Endothelial cell of umbilical vein (primary cell): Measurements from ENCODE around the gene RABGAP1. TPM values are rescaled to one million over a fixed set of nuclear protein-coding genes. Genes with fewer than 3 reads are reported as not detected.

ENCODE experiments used
- BruUV-seq: library from RNA; stranded (reverse); fragments of 400-500 nt; replicated peaks from 2 replicates; lab custom pipeline; 2021; lab: Mats Ljungman, UMichigan
- CTCF ChIA-PET: fragments of 300-600, 350-600 bp; sonication (Branson Sonifier 250); formaldehyde crosslinking; loops from one replicate; lab custom pipeline; 2021; ENCODE audit warnings: antibody characterized with exemption, inconsistent platforms; lab: Charles Lee
- POLR2A ChIA-PET: fragments of 300-600, 350-600 bp; sonication (Branson Sonifier 250); formaldehyde crosslinking; loops from one replicate; lab custom pipeline; 2021; ENCODE audit warnings: antibody characterized with exemption, inconsistent platforms; lab: Charles Lee
- DNase-seq: peaks from one replicate; pipeline ENCODE4 v3.0.0-alpha.2; 2011; ENCODE audit warnings: low read depth, low spot score
- FAIRE-seq: peaks from 2 replicates; lab custom pipeline; 2011; peaks lifted over from hg19 to GRCh38; lab: Jason Lieb, UNC
- H2AFZ ChIP-seq: 2 replicates; pipeline ENCODE4 v1.6.0; 2012; ENCODE audit warnings: low read depth, low read length, control low read depth, inconsistent platforms
- H3K27ac ChIP-seq: 2 replicates; pipeline ENCODE4 v1.5.1; 2011; ENCODE audit warnings: low read depth, mild to moderate bottlenecking, control low read depth, low read length, moderate library complexity; ENCODE audit not compliant: insufficient read depth
- H3K27me3 ChIP-seq, 2 experiments: 2 replicates each; pipeline versions ENCODE4 v1.6.0 to v1.6.1; 2011; ENCODE audit warnings: low read length in 2 of 2, mixed read lengths in 1 of 2; ENCODE audit not compliant: control insufficient read depth in 2 of 2, insufficient read depth in 2 of 2
- H3K36me3 ChIP-seq, 2 experiments: 2 replicates in 1 of 2; 3 replicates in 1 of 2; pipeline ENCODE4 v1.5.1; 2011; ENCODE audit warnings: low read length in 2 of 2, mild to moderate bottlenecking in 1 of 2, moderate library complexity in 1 of 2; ENCODE audit not compliant: control insufficient read depth in 2 of 2, insufficient read depth in 2 of 2; ENCODE audit errors: extremely low read depth in 1 of 2
- H3K4me1 ChIP-seq: 3 replicates; pipeline ENCODE4 v1.5.1; 2011; ENCODE audit warnings: mild to moderate bottlenecking, low read length; ENCODE audit not compliant: control insufficient read depth, insufficient read depth; ENCODE audit errors: extremely low read depth
- H3K4me2 ChIP-seq: 2 replicates; pipeline ENCODE4 v1.6.1; 2011; ENCODE audit warnings: low read length, control low read depth, mixed read lengths; ENCODE audit not compliant: insufficient read depth
- H3K4me3 ChIP-seq, 3 experiments: fragments of 200-600 bp in 1 of 3; sonication (generic), shearing (Covaris generic) in 1 of 3; replicated peaks in 1 of 3; 2 replicates each; pipeline ENCODE4 v1.5.1; 2011 to 2016; ENCODE audit warnings: control low read depth in 3 of 3, low read length in 3 of 3, mild to moderate bottlenecking in 2 of 3, inconsistent platforms in 1 of 3, low read depth in 1 of 3, moderate library complexity in 1 of 3; ENCODE audit not compliant: insufficient read depth in 1 of 3
- H3K79me2 ChIP-seq: 2 replicates; pipeline ENCODE4 v1.6.0; 2012; ENCODE audit warnings: low read length, inconsistent platforms; ENCODE audit not compliant: control insufficient read depth, insufficient read depth
- H3K9ac ChIP-seq: replicated peaks from 2 replicates; pipeline ENCODE3; 2011; ENCODE audit warnings: low read length, control low read depth; ENCODE audit not compliant: insufficient read depth; ENCODE audit errors: extremely low read depth
- H3K9me1 ChIP-seq: replicated peaks from 3 replicates; pipeline ENCODE4 v1.6.0; 2011; ENCODE audit warnings: mild to moderate bottlenecking, low read length; ENCODE audit not compliant: control insufficient read depth, insufficient read depth; ENCODE audit errors: extremely low read depth
- H3K9me3 ChIP-seq: replicated peaks from 2 replicates; pipeline ENCODE4 v1.5.1; 2012; ENCODE audit warnings: low read length, inconsistent platforms; ENCODE audit not compliant: control insufficient read depth, insufficient read depth
- H4K20me1 ChIP-seq: replicated peaks from 2 replicates; pipeline ENCODE3; 2011; ENCODE audit warnings: mild to moderate bottlenecking, low read length; ENCODE audit not compliant: control insufficient read depth, insufficient read depth; ENCODE audit errors: extremely low read depth
- EZH2 ChIP-seq: IDR thresholded peaks from 2 replicates; pipeline ENCODE4 v1.6.1; 2012; ENCODE audit warnings: borderline replicate concordance, low read depth, mild to moderate bottlenecking, moderate library complexity, low read length, inconsistent platforms; ENCODE audit not compliant: severe bottlenecking
- GATA2 ChIP-seq: IDR thresholded peaks from 2 replicates; pipeline ENCODE4 v1.7.0; 2011; ENCODE audit warnings: low read depth, mild to moderate bottlenecking, moderate library complexity, mixed read lengths, low read length; ENCODE audit not compliant: insufficient read length, insufficient read depth
- JUN ChIP-seq: IDR thresholded peaks from 2 replicates; pipeline ENCODE4 v1.6.1; 2011; ENCODE audit warnings: borderline replicate concordance, low read depth; ENCODE audit not compliant: insufficient read length, insufficient read depth
- MYC ChIP-seq: IDR thresholded peaks from one replicate; pipeline ENCODE4 v1.6.1; 2011; ENCODE audit warnings: mild to moderate bottlenecking, low read depth, low read length
- POLR2A ChIP-seq: IDR thresholded peaks from 2 replicates; pipeline ENCODE4 v1.6.1; 2012; ENCODE audit warnings: low read depth, mild to moderate bottlenecking, control low read depth, low read length
- POLR2AphosphoS5 ChIP-seq: IDR thresholded peaks from 2 replicates; pipeline ENCODE4 v1.6.1; 2012; ENCODE audit warnings: low read depth, mild to moderate bottlenecking, control low read depth, low read length, moderate library complexity; ENCODE audit not compliant: insufficient read depth
- dilution Hi-C: fragments of 300-500 bp; cut with MboI; formaldehyde crosslinking; loops from one replicate; pipeline ENCODE4 v1.15.0; 2019; ENCODE audit warnings: low sequenced_read_pairs; ENCODE audit not compliant: extremely low pct_ligation_motif_present
- intact Hi-C: fragments of 100-400 bp; cut with micrococcal nuclease; formaldehyde crosslinking; loops from one replicate; pipeline ENCODE4 v1.10.0; 2022
- polyA plus RNA-seq, 4 experiments: library from polyadenylated mRNA; depleted of rRNA in 3 of 4; stranded (reverse) in 3 of 4; unstranded in 1 of 4; fragments of >200 nt; gene quantifications; 2 replicates each; pipeline versions ENCODE4 v1.2.1 to v1.2.3, GENCODE V29; 2011 to 2012; ENCODE audit warnings: missing spikeins in 1 of 4
- total RNA-seq: library from RNA; stranded (reverse); gene quantifications from 2 replicates; pipeline ENCODE4 v1.2.3, GENCODE V29; 2021

The RABGAP1 gene
- total and polyA plus RNA-seq, 2 donors (not counting 3 experiments of a cell fraction or from before 2014, with no cell fraction given) = 19.0 to 53.6 TPM

DNA sequence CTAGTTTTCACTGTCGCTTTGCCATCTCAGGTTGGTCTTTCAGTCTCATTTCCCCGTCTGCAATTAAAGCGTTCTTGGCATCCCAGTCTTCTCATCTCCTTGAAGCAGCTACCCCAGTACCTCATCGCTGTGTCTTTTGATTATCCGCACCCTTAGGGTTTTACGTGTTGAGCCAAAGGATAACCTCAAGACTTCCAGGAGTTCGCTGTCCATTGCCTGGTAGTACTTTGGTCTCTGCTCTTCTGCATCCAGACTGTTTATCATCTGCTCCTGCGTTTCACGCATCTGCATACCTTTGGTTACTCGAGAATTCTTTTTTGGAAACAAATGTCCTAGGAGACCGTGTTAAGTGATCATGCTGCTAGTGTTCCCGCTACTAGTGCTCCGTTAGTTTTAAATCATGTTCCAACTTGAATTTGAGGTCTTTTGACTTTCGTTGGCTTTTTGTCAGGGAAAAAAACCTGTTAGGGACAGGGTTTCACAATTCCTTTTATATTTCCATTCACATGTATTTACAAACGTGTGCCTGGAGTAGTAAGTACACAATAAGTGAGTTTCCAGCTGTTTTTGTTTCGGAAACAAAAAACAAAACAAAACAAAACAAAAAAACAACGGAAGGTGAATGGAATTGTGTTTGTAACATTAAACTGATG lies 888 bp downstream of the RABGAP1 start:
- peak overlapping the region; percentile 88 for H3K9ac ChIP-seq
- CTCF ChIA-PET = interaction anchor here (1.0 to 1.8 kb wide), 5 partner anchors 13 to 284 kb away, joined by 4 to 12 read pairs (median 6); no protein-coding TSS in a partner anchor
- H3K27ac ChIP-seq = peak overlapping the region; percentile 62
- BruUV-seq = TSS peak; percentile 59
- H4K20me1 ChIP-seq = peaks cover 3% of the 10 kb centered on the region
- H3K9me1 ChIP-seq = no peaks in the 10 kb centered on the region
- peaks cover 12% of the 10 kb centered on the region for H3K4me1 ChIP-seq
- H2AFZ ChIP-seq = peak overlapping the region; percentile 48
- H3K4me3 ChIP-seq = peak overlapping the region; percentile 78 to 96 (median 92)
- TF ChIP-seq POLR2A = no peak
- TF ChIP-seq GATA2 = no peak
- TF ChIP-seq MYC = no peak
- TF ChIP-seq JUN = no peak
- TF ChIP-seq EZH2 = no peak
- TF ChIP-seq POLR2AphosphoS5 = no peak
- DNase-seq (peak; percentile 67), FAIRE-seq (peak; percentile 52)
- H3K36me3 ChIP-seq = peaks cover 2 to 3% of the 10 kb centered on the region in 2 experiments
- dilution Hi-C loops (no loop called here), intact Hi-C loops (loop anchor here (1.0 to 5.0 kb wide), 3 partner anchors 10 to 37 kb away; partner anchors contain the start of genes RC3H2 and ZBTB26)
- H3K9me3 ChIP-seq = no peaks in the 10 kb centered on the region
- POLR2A ChIA-PET = interaction anchor here (0.7 to 2.0 kb wide), 6 partner anchors 11 to 147 kb away, joined by 4 to 23 read pairs (median 8); partner anchors contain the start of genes RC3H2 and ZBTB26
- H3K27me3 ChIP-seq = no peaks in the 10 kb centered on the region
- H3K79me2 ChIP-seq = peaks cover 34% of the 10 kb centered on the region
- H3K4me2 ChIP-seq = peak overlapping the region; percentile 96
